ENCODE data around the gene CNTF. TPM values are rescaled to one million over a fixed set of nuclear protein-coding genes. Genes with fewer than 3 reads are reported as not detected.
A peak's percentile ranks its signal among the peaks of the same experiment; 100 is the strongest.

Gene CNTF
- total and polyA plus RNA-seq, 10 of the 15 experiments (the other 5 are each of a cell fraction or from before 2014, with no cell fraction given), result 0.16 to 2.3 (median 0.73) TPM

DNA sequence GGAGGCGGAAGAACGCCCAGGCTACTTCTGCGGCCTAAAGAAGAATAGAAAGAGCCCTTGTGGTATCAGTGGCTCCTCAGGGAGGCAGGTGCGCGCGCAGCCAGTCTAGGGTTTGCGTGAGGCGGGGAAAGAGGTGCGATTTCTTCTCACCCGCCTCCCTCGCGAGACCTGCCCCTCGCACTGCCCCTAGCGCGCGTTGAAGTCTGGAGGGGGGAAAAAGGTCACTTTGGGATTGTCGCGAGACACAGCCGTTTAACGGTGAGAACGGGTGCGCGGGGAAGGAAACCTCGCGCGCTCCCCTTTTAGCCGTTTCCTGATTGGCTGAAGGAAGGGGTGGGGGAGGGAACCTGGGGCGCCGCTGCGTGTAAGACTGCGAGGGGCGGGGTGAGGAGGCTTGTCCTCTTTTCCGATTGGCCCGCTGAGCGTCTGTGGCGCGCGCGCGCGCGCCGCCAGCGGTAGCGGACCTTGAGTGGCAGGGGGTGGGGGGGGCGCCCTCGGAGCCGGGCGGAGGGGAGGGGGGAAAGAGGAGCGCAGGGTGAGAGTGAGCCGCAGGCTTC, 43.8 kb upstream of the CNTF start, which contains the start of gene ZFP91 (continued):
- TF ChIP-seq, protein P1, sequence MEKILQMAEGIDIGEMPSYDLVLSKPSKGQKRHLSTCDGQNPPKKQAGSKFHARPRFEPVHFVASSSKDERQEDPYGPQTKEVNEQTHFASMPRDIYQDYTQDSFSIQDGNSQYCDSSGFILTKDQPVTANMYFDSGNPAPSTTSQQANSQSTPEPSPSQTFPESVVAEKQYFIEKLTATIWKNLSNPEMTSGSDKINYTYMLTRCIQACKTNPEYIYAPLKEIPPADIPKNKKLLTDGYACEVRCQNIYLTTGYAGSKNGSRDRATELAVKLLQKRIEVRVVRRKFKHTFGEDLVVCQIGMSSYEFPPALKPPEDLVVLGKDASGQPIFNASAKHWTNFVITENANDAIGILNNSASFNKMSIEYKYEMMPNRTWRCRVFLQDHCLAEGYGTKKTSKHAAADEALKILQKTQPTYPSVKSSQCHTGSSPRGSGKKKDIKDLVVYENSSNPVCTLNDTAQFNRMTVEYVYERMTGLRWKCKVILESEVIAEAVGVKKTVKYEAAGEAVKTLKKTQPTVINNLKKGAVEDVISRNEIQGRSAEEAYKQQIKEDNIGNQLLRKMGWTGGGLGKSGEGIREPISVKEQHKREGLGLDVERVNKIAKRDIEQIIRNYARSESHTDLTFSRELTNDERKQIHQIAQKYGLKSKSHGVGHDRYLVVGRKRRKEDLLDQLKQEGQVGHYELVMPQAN (conservative IDR thresholded peaks at IDR 0.05), result peak; percentile 32; the same call in 1 of the 2 replicates
- TF ChIP-seq NFYA (IDR thresholded peaks at IDR 0.05; ENCODE audit: borderline replicate concordance, low read depth, low read length) (no peak), MTA2 (IDR thresholded peaks at IDR 0.05; ENCODE audit: low read depth) (no peak), HDAC2 (IDR thresholded peaks at IDR 0.05) (no peak), KLF5 (IDR thresholded peaks at IDR 0.05; ENCODE audit: partially characterized antibody) (peak; percentile 10), RBBP5 (conservative IDR thresholded peaks at IDR 0.05) (no peak), FOS (IDR thresholded peaks at IDR 0.05; ENCODE audit: borderline replicate concordance, extremely low read depth, insufficient read length) (peak; percentile 15), IKZF1 (conservative IDR thresholded peaks at IDR 0.05) (no peak), CBFB (IDR thresholded peaks at IDR 0.05; ENCODE audit: low read depth) (peak; percentile 96), ATF7 (IDR thresholded peaks at IDR 0.05; ENCODE audit: low read depth) (no peak), FOXK2 (IDR thresholded peaks at IDR 0.05) (no peak), RAD21 (IDR thresholded peaks at IDR 0.05; ENCODE audit: insufficient read depth, low read depth, low read length) (no peak), POLR2AphosphoS5 (IDR thresholded peaks at IDR 0.05; ENCODE audit: low read length) (peak; percentile 35; the same call in 1 of the 2 replicates), BRCA1 (IDR thresholded peaks at IDR 0.05; ENCODE audit: low read depth, low read length) (peak; percentile 94), ZNF24 (IDR thresholded peaks at IDR 0.05) (no peak), BHLHE40 (IDR thresholded peaks at IDR 0.05; ENCODE audit: borderline replicate concordance in 1 of 2, low read depth in 2 of 2, low read length in 1 of 2) (peak in 1 of 2 experiments; percentile 5; a peak in 2 of 4 replicates), RAD51 (IDR thresholded peaks at IDR 0.05) (no peak), ZNF207 (IDR thresholded peaks at IDR 0.05; ENCODE audit: borderline replicate concordance) (no peak; the same call in 1 of the 2 replicates), CREB1 (IDR thresholded peaks at IDR 0.05; ENCODE audit: low read depth) (peak; percentile 49), NR2C2 (IDR thresholded peaks at IDR 0.05; ENCODE audit: borderline replicate concordance, control insufficient read depth, insufficient read length, low read depth) (no peak), EP300 (IDR thresholded peaks at IDR 0.05; ENCODE audit: borderline replicate concordance in 1 of 2, control insufficient read depth in 1 of 2, low read depth in 2 of 2, low read length in 2 of 2) (no peak)
- TF ChIP-seq, protein P2, sequence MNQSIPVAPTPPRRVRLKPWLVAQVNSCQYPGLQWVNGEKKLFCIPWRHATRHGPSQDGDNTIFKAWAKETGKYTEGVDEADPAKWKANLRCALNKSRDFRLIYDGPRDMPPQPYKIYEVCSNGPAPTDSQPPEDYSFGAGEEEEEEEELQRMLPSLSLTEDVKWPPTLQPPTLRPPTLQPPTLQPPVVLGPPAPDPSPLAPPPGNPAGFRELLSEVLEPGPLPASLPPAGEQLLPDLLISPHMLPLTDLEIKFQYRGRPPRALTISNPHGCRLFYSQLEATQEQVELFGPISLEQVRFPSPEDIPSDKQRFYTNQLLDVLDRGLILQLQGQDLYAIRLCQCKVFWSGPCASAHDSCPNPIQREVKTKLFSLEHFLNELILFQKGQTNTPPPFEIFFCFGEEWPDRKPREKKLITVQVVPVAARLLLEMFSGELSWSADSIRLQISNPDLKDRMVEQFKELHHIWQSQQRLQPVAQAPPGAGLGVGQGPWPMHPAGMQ (IDR thresholded peaks at IDR 0.05; ENCODE audit: borderline replicate concordance), result peak; percentile 88
- TF ChIP-seq, protein P3, sequence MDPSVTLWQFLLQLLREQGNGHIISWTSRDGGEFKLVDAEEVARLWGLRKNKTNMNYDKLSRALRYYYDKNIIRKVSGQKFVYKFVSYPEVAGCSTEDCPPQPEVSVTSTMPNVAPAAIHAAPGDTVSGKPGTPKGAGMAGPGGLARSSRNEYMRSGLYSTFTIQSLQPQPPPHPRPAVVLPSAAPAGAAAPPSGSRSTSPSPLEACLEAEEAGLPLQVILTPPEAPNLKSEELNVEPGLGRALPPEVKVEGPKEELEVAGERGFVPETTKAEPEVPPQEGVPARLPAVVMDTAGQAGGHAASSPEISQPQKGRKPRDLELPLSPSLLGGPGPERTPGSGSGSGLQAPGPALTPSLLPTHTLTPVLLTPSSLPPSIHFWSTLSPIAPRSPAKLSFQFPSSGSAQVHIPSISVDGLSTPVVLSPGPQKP (IDR thresholded peaks at IDR 0.05; ENCODE audit: low read depth, low read length), result no peak
- TF ChIP-seq, protein P4, sequence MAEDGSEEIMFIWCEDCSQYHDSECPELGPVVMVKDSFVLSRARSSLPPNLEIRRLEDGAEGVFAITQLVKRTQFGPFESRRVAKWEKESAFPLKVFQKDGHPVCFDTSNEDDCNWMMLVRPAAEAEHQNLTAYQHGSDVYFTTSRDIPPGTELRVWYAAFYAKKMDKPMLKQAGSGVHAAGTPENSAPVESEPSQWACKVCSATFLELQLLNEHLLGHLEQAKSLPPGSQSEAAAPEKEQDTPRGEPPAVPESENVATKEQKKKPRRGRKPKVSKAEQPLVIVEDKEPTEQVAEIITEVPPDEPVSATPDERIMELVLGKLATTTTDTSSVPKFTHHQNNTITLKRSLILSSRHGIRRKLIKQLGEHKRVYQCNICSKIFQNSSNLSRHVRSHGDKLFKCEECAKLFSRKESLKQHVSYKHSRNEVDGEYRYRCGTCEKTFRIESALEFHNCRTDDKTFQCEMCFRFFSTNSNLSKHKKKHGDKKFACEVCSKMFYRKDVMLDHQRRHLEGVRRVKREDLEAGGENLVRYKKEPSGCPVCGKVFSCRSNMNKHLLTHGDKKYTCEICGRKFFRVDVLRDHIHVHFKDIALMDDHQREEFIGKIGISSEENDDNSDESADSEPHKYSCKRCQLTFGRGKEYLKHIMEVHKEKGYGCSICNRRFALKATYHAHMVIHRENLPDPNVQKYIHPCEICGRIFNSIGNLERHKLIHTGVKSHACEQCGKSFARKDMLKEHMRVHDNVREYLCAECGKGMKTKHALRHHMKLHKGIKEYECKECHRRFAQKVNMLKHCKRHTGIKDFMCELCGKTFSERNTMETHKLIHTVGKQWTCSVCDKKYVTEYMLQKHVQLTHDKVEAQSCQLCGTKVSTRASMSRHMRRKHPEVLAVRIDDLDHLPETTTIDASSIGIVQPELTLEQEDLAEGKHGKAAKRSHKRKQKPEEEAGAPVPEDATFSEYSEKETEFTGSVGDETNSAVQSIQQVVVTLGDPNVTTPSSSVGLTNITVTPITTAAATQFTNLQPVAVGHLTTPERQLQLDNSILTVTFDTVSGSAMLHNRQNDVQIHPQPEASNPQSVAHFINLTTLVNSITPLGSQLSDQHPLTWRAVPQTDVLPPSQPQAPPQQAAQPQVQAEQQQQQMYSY (CRISPR knock-in tag; IDR thresholded peaks at IDR 0.05), result no peak

Measured in GM12878 (cell line).